ENCODE measurements around the gene MGAT3.

- no peak for TF ChIP-seq CTCF (IDR thresholded peaks at IDR 0.05 in 4 of 5, conservative IDR thresholded peaks at IDR 0.05 in 1 of 5)
- TF ChIP-seq POLR2A (IDR thresholded peaks at IDR 0.05), result no peak
These were observed 60.7 kb downstream of the MGAT3 start for GRCh38 chr22:39517470-39517869.

All from gastrocnemius medialis (tissue), 4 donors.